ENCODE data around the gene P2RX3.

DNA sequence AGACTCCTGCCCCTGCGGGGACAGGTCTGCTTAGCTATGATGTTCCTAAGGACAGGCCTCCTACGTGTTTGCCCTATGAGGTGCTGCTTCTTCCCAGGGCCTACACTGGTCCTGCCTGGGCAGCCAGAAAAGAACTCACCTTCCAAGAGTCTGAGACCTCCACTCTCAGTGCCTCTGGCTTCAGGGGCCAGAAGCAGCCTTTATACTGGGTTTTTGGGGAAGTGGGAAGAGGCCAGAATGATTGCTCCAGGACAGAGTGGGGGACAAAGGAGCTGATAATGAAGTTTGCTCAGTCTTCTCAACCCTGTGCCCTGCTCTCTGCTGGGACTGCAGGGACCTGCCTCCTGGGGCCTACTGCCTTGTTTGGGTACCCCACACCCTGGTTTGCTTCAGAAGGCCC, 42.8 kb downstream of the P2RX3 start, which contains the start of gene PRG3:
- TF ChIP-seq CTCF (conservative IDR thresholded peaks at IDR 0.05; ENCODE audit: low read depth in 2 of 2) (no peak), EZH2 (IDR thresholded peaks at IDR 0.05; ENCODE audit: low read depth, unreplicated experiment) (no peak), REST (IDR thresholded peaks at IDR 0.05; ENCODE audit: unreplicated experiment) (no peak), POLR2AphosphoS5 (IDR thresholded peaks at IDR 0.05; ENCODE audit: low read depth) (no peak), EZH2phosphoT487 (IDR thresholded peaks at IDR 0.05; ENCODE audit: unreplicated experiment) (no peak), STAT1 (IDR thresholded peaks at IDR 0.05; ENCODE audit: unreplicated experiment) (no peak), JUNB (IDR thresholded peaks at IDR 0.05; ENCODE audit: unreplicated experiment) (no peak), ZNF114 (CRISPR knock-in tag; IDR thresholded peaks at IDR 0.05) (no peak)
- TF ChIP-seq, protein P1, sequence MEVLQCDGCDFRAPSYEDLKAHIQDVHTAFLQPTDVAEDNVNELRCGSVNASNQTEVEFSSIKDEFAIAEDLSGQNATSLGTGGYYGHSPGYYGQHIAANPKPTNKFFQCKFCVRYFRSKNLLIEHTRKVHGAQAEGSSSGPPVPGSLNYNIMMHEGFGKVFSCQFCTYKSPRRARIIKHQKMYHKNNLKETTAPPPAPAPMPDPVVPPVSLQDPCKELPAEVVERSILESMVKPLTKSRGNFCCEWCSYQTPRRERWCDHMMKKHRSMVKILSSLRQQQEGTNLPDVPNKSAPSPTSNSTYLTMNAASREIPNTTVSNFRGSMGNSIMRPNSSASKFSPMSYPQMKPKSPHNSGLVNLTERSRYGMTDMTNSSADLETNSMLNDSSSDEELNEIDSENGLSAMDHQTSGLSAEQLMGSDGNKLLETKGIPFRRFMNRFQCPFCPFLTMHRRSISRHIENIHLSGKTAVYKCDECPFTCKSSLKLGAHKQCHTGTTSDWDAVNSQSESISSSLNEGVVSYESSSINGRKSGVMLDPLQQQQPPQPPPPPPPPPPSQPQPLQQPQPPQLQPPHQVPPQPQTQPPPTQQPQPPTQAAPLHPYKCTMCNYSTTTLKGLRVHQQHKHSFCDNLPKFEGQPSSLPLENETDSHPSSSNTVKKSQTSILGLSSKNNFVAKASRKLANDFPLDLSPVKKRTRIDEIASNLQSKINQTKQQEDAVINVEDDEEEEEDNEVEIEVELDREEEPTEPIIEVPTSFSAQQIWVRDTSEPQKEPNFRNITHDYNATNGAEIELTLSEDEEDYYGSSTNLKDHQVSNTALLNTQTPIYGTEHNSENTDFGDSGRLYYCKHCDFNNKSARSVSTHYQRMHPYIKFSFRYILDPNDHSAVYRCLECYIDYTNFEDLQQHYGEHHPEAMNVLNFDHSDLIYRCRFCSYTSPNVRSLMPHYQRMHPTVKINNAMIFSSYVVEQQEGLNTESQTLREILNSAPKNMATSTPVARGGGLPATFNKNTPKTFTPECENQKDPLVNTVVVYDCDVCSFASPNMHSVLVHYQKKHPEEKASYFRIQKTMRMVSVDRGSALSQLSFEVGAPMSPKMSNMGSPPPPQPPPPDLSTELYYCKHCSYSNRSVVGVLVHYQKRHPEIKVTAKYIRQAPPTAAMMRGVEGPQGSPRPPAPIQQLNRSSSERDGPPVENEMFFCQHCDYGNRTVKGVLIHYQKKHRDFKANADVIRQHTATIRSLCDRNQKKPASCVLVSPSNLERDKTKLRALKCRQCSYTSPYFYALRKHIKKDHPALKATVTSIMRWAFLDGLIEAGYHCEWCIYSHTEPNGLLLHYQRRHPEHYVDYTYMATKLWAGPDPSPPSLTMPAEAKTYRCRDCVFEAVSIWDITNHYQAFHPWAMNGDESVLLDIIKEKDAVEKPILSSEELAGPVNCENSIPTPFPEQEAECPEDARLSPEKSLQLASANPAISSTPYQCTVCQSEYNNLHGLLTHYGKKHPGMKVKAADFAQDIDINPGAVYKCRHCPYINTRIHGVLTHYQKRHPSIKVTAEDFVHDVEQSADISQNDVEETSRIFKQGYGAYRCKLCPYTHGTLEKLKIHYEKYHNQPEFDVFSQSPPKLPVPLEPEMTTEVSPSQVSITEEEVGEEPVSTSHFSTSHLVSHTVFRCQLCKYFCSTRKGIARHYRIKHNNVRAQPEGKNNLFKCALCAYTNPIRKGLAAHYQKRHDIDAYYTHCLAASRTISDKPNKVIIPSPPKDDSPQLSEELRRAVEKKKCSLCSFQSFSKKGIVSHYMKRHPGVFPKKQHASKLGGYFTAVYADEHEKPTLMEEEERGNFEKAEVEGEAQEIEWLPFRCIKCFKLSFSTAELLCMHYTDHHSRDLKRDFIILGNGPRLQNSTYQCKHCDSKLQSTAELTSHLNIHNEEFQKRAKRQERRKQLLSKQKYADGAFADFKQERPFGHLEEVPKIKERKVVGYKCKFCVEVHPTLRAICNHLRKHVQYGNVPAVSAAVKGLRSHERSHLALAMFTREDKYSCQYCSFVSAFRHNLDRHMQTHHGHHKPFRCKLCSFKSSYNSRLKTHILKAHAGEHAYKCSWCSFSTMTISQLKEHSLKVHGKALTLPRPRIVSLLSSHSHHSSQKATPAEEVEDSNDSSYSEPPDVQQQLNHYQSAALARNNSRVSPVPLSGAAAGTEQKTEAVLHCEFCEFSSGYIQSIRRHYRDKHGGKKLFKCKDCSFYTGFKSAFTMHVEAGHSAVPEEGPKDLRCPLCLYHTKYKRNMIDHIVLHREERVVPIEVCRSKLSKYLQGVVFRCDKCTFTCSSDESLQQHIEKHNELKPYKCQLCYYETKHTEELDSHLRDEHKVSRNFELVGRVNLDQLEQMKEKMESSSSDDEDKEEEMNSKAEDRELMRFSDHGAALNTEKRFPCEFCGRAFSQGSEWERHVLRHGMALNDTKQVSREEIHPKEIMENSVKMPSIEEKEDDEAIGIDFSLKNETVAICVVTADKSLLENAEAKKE (CRISPR knock-in tag; IDR thresholded peaks at IDR 0.05), result no peak
